ENCODE results near the gene MYO9A.

The MYO9A gene

DNA sequence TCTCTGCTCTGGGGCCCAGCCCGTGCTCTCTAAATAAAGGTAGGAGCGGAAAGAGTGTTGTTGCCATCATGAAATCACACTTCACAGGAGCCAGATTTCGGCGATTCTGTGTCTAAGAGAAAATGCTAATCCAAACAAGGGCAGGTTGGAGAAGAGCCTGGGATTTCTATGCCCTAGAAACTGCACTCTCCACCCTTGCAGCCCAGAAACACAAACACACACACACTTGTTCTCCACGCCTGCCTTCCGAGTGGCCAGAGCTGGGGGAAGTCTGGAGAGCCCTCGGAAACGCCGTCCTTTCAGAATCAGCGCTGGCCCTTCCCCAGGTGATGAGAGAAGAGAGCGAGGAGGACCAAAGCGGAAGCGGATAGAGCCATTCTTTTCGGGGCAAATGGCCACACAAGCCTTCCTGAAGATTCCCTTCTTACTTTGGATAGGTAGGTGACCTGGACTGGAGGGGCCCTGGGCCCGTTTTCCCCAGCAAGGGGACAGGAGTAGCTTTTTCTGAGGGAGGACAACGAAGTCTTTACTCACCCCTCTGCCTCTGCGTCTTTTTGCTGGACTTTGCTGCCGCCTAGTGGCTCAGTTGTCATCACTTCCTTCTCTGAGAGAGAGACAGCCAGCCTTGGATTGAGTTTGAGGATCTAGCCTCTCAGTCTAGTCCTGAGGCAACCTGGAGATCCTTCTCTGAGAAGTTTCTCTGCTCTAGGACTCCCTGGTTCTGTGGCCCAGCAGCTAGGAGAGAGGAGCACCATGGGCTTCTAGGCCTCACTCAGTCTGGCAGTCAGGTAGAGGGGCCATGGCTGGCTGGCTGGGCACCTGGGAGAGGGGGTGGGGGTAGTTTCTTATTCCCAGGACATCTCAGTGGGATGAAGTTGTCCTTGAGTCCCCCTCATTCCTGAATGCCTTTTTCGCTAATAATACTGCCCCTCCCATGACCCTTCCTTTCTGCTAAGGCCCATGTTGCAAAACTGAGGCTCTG lies 38.0 kb upstream of the MYO9A start:
- ATAC-seq (ENCODE audit: insufficient read depth, low read depth), result peak; percentile 96
- Histone ChIP-seq H3K9ac (ENCODE audit: low read depth, low read length) (no peak overlapping the region), H3K27ac (ENCODE audit: low read length) (no peak overlapping the region), H3K4me2 (ENCODE audit: insufficient read depth, low read length) (no peak overlapping the region), H2AFZ (ENCODE audit: low read depth, low read length) (0 out of 2 replicates have a peak overlapping the region, but pooled peaks have one; percentile 19), H3K36me3 (ENCODE audit: insufficient read depth, low read length) (no peaks in the 10 kb centered on the region), H3K79me2 (ENCODE audit: insufficient read depth, low read length) (no peaks in the 10 kb centered on the region), H4K20me1 (ENCODE audit: insufficient read depth, low read length) (no peaks in the 10 kb centered on the region), H3K4me3 (ENCODE audit: low read depth in 1 of 2, low read length in 2 of 2) (no peak overlapping the region), H3K27me3 (ENCODE audit: insufficient read depth, low read length, poor library complexity) (no peaks in the 10 kb centered on the region), H3K9me3 (ENCODE audit: insufficient read depth, low read length, severe bottlenecking) (no peaks in the 10 kb centered on the region), H3K4me1 (ENCODE audit: insufficient read depth, low read length) (no peaks in the 10 kb centered on the region)
- TF ChIP-seq, protein P1, sequence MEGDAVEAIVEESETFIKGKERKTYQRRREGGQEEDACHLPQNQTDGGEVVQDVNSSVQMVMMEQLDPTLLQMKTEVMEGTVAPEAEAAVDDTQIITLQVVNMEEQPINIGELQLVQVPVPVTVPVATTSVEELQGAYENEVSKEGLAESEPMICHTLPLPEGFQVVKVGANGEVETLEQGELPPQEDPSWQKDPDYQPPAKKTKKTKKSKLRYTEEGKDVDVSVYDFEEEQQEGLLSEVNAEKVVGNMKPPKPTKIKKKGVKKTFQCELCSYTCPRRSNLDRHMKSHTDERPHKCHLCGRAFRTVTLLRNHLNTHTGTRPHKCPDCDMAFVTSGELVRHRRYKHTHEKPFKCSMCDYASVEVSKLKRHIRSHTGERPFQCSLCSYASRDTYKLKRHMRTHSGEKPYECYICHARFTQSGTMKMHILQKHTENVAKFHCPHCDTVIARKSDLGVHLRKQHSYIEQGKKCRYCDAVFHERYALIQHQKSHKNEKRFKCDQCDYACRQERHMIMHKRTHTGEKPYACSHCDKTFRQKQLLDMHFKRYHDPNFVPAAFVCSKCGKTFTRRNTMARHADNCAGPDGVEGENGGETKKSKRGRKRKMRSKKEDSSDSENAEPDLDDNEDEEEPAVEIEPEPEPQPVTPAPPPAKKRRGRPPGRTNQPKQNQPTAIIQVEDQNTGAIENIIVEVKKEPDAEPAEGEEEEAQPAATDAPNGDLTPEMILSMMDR (IDR thresholded peaks at IDR 0.05; ENCODE audit: borderline replicate concordance, extremely low read depth, low read length, poor library complexity, severe bottlenecking), result peak; percentile 88
- no peak for TF ChIP-seq EZH2 (IDR thresholded peaks at IDR 0.05; ENCODE audit: borderline replicate concordance, low read depth, low read length, severe bottlenecking)
- peak; percentile 78 for DNase-seq

DNA sequence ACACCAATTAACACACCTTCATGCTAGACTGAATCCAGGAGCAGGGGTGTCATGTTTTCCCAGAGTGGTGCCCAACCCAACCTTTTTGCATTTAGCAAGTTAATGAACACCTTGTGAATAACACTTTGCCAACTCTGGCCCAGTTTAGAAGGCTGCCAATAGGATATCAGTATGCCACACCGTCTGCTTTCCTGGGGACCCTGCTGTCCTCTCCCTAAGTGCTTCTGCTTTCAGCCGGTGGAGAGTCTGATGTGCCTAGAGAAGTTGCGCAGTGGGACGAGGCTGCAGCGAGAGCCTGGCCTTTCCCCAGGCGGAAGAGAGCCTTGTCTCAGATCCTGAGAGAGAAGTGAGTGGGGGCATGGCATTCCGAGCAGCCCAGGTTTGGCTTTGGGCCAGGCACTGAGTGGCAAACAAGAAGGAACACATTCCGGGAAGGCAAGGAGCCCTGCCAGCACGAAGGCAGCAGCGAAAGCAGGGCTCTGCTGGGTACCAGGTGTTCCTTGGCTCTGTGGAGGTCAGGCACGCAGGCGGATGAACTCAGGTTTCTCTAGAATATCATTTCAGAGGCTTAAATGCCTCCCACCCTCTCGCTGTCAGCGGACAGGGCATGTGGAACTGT lies 37.2 kb upstream of the MYO9A start:
- no peaks in the 10 kb centered on the region for H3K27me3 ChIP-seq (ENCODE audit: insufficient read depth, low read length, poor library complexity)
- H3K4me1 ChIP-seq (ENCODE audit: insufficient read depth, low read length), result no peaks in the 10 kb centered on the region
- TF ChIP-seq EZH2 (IDR thresholded peaks at IDR 0.05; ENCODE audit: borderline replicate concordance, low read depth, low read length, severe bottlenecking), result no peak
- TF ChIP-seq, protein P1 (IDR thresholded peaks at IDR 0.05; ENCODE audit: borderline replicate concordance, extremely low read depth, low read length, poor library complexity, severe bottlenecking), result no peak
- no peak for DNase-seq
- no peaks in the 10 kb centered on the region for H3K36me3 ChIP-seq (ENCODE audit: insufficient read depth, low read length)
- no peaks in the 10 kb centered on the region for H3K9me3 ChIP-seq (ENCODE audit: insufficient read depth, low read length, severe bottlenecking)
- no peaks in the 10 kb centered on the region for H4K20me1 ChIP-seq (ENCODE audit: insufficient read depth, low read length)
- no peak overlapping the region for H3K4me3 ChIP-seq (ENCODE audit: low read depth in 1 of 2, low read length in 2 of 2)
- no peak overlapping the region for H3K9ac ChIP-seq (ENCODE audit: low read depth, low read length)
- H3K27ac ChIP-seq (ENCODE audit: low read length), result no peak overlapping the region
- H2AFZ ChIP-seq (ENCODE audit: low read depth, low read length), result no peak overlapping the region
- no peak for ATAC-seq (ENCODE audit: insufficient read depth, low read depth)
- no peak overlapping the region for H3K4me2 ChIP-seq (ENCODE audit: insufficient read depth, low read length)
- no peaks in the 10 kb centered on the region for H3K79me2 ChIP-seq (ENCODE audit: insufficient read depth, low read length)

DNA sequence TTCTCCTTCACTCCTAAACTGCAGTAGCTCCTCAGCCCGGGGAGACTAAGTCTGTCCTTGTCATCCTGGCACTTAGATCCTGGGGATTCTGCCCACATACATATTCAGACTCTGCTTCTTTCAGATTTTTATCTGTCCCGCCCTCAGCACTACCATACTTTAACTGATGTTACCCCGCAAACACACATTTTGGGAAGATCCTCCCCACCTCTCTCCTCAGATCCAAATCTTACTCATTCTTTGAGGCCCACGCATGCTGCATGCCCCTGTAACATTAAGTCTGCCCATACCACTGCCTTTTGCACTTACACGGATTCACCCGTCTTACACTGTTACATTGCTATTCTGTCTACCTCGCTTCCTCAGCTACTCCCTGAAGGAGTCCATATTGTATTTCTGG lies 36.4 kb upstream of the MYO9A start:
- Histone ChIP-seq H3K4me1 (ENCODE audit: insufficient read depth, low read length) (no peaks in the 10 kb centered on the region), H3K36me3 (ENCODE audit: insufficient read depth, low read length) (no peaks in the 10 kb centered on the region), H3K4me2 (ENCODE audit: insufficient read depth, low read length) (no peak overlapping the region), H4K20me1 (ENCODE audit: insufficient read depth, low read length) (no peaks in the 10 kb centered on the region), H3K4me3 (ENCODE audit: low read depth in 1 of 2, low read length in 2 of 2) (no peak overlapping the region), H3K27ac (ENCODE audit: low read length) (no peak overlapping the region), H3K27me3 (ENCODE audit: insufficient read depth, low read length, poor library complexity) (no peaks in the 10 kb centered on the region), H2AFZ (ENCODE audit: low read depth, low read length) (no peak overlapping the region), H3K9me3 (ENCODE audit: insufficient read depth, low read length, severe bottlenecking) (no peaks in the 10 kb centered on the region), H3K79me2 (ENCODE audit: insufficient read depth, low read length) (no peaks in the 10 kb centered on the region), H3K9ac (ENCODE audit: low read depth, low read length) (no peak overlapping the region)
- DNase-seq, result no peak
- no peak for TF ChIP-seq EZH2 (IDR thresholded peaks at IDR 0.05; ENCODE audit: borderline replicate concordance, low read depth, low read length, severe bottlenecking)
- TF ChIP-seq, protein P1 (IDR thresholded peaks at IDR 0.05; ENCODE audit: borderline replicate concordance, extremely low read depth, low read length, poor library complexity, severe bottlenecking), result no peak
- no peak for ATAC-seq (ENCODE audit: insufficient read depth, low read depth)
